Mucosa of rectum (tissue), 2 donors: ENCODE data around the gene PRSS27.

Source experiments
- H3K27ac ChIP-seq, 2 donors: one replicate each; pipeline ENCODE4 v1.7.0; 2013; ENCODE audit warnings: inconsistent platforms in 2 of 2, low read depth in 2 of 2, low read length in 2 of 2
- H3K27me3 ChIP-seq, 2 donors: one replicate each; pipeline ENCODE4 v1.7.0; 2013; ENCODE audit warnings: low read length in 2 of 2; ENCODE audit not compliant: control insufficient read depth in 2 of 2, insufficient read depth in 2 of 2
- H3K36me3 ChIP-seq, 2 donors: one replicate each; pipeline ENCODE4 v1.7.0; 2013; ENCODE audit warnings: low read length in 2 of 2; ENCODE audit not compliant: control insufficient read depth in 2 of 2, insufficient read depth in 2 of 2
- H3K4me1 ChIP-seq, 2 donors: one replicate each; pipeline ENCODE4 v1.7.0; 2013; ENCODE audit warnings: low read length in 2 of 2, mild to moderate bottlenecking in 1 of 2; ENCODE audit not compliant: control insufficient read depth in 2 of 2, insufficient read depth in 2 of 2
- H3K4me3 ChIP-seq, 2 donors: one replicate each; pipeline ENCODE4 v1.7.0; 2013; ENCODE audit warnings: low read length in 2 of 2
- H3K9ac ChIP-seq, 2 donors: one replicate each; pipeline ENCODE4 v1.7.0; 2013; ENCODE audit warnings: low read length in 2 of 2, low read depth in 1 of 2, mild to moderate bottlenecking in 1 of 2
- H3K9me3 ChIP-seq, 2 donors: one replicate each; pipeline ENCODE4 v1.7.0; 2013; ENCODE audit warnings: low read length in 2 of 2; ENCODE audit not compliant: control insufficient read depth in 2 of 2
- donor health status: healthy.
- donor health status: Normal muscosa, but diverticular disease.

The PRSS27 gene

GRCh38 chr16:2715966-2716885, 3.8 kb downstream of the PRSS27 start:
- Histone ChIP-seq H3K4me1 (peaks cover 9 to 13% of the 10 kb centered on the region in 2 donors), H3K9me3 (no peaks in the 10 kb centered on the region), H3K27me3 (peaks cover 0 to 3% of the 10 kb centered on the region in 2 donors), H3K27ac (no peak overlapping the region), H3K36me3 (no peaks in the 10 kb centered on the region), H3K4me3 (no peak overlapping the region), H3K9ac (no peak overlapping the region)

DNA sequence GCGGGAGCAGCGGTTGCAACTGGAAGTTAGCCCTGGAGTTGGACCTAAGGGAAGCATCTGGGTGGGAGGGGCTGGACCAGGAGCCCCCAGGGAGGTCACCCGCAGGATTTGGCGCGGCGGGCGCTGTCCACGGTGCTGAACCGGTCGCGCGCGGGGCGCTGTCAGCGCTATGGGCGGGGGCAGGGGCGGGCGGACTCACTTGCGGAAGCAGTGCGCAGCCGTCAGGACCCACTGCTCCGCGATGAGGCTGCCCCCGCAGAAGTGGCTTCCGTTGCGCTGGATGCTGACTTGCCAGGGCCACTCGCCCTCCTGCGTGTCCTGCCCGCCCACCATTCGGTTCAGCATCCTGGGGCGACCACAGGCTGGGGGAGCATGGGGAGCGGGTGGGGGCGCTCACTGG, 4.5 kb downstream of the PRSS27 start:
- Histone ChIP-seq H3K9ac (no peak overlapping the region), H3K36me3 (no peaks in the 10 kb centered on the region), H3K9me3 (no peaks in the 10 kb centered on the region), H3K4me1 (peaks cover 9 to 13% of the 10 kb centered on the region in 2 donors), H3K27ac (no peak overlapping the region), H3K4me3 (no peak overlapping the region), H3K27me3 (peaks cover 0 to 3% of the 10 kb centered on the region in 2 donors)

GRCh38 chr16:2715064-2715463, 5.0 kb downstream of the PRSS27 start:
- Histone ChIP-seq H3K4me3 (no peak overlapping the region), H3K27me3 (peaks cover 0 to 3% of the 10 kb centered on the region in 2 donors), H3K9ac (no peak overlapping the region), H3K4me1 (peaks cover 7 to 13% of the 10 kb centered on the region in 2 donors), H3K9me3 (no peaks in the 10 kb centered on the region), H3K27ac (no peak overlapping the region), H3K36me3 (no peaks in the 10 kb centered on the region)

- H3K36me3 ChIP-seq = no peaks in the 10 kb centered on the region
- no peak overlapping the region for H3K4me3 ChIP-seq
- H3K9me3 ChIP-seq = no peaks in the 10 kb centered on the region
- peaks cover 0 to 3% of the 10 kb centered on the region in 2 donors for H3K27me3 ChIP-seq
- peaks cover 0 to 5% of the 10 kb centered on the region in 2 donors for H3K4me1 ChIP-seq
- H3K27ac ChIP-seq = no peak overlapping the region
- no peak overlapping the region for H3K9ac ChIP-seq
Measured at GRCh38 chr16:2713985-2714774, 5.8 kb downstream of the PRSS27 start.

DNA sequence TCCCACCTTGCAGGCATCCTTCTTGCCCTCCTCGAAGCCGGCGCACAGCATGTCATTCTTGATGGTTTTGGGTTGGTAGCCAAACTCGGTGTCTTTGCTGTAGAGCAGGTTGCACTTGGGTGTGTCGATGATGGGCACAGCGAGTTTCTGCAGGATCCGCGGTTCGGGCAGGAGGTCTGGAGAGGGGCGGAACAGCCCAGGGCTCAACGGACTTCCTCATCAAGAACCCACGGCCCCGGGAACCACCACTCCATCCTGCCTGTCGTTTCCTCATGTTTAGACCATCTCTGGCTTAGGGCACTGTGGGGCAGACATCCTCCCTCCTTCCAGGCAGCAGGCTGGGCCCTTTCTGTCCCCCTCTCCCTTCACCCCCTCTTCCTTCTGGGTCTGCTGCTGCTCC, 6.5 kb downstream of the PRSS27 start:
- Histone ChIP-seq H3K36me3 (peaks cover under 1 to 2% of the 10 kb centered on the region in 2 donors), H3K9me3 (no peaks in the 10 kb centered on the region), H3K4me1 (no peaks in the 10 kb centered on the region), H3K27me3 (peaks cover 0 to 3% of the 10 kb centered on the region in 2 donors), H3K27ac (no peak overlapping the region), H3K9ac (no peak overlapping the region), H3K4me3 (no peak overlapping the region)

DNA sequence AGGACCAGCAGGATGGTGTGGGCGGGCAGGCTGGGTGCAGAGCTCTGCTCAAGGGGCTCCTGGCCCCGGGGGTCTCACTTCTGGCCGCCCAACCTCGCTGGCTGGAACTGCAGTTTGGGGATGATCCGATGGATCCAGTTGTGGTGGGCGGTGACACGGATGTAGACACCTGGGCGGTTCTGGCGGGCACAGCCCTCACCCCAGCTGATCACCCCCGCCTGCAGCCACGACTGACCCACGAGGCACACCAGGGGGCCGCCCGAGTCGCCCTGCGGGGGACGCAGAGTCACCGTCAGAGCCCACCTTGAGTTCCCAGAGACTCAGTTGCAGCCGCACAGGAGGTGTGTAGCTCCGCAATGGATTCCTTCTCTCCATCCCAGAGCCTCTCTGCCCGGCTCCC, 7.5 kb downstream of the PRSS27 start:
- peaks cover 9 to 11% of the 10 kb centered on the region in 2 donors for H3K36me3 ChIP-seq
- no peak overlapping the region for H3K4me3 ChIP-seq
- no peaks in the 10 kb centered on the region for H3K9me3 ChIP-seq
- H3K27me3 ChIP-seq = peaks cover 0 to 3% of the 10 kb centered on the region in 2 donors
- no peaks in the 10 kb centered on the region for H3K4me1 ChIP-seq
- no peak overlapping the region for H3K27ac ChIP-seq
- no peak overlapping the region for H3K9ac ChIP-seq

DNA sequence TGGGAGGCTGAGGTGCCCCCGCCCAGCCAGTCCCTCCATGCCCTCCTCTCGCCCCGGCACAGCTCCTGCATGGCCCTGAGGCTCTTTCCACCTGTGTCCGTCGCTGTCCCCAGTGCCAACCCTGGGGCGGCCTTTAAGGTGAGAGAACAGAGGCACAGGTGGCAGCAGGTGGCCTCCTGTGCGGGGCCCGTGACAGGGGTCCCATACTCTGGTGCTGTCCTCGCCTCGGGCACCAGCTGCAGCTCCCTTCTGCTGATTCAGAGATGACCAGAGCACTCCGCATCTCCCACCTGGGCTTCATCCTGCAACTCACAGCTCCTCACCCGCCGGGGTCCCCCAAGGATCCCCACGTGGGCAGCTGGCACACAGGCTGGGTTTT, 8.0 kb downstream of the PRSS27 start:
- no peak overlapping the region for H3K27ac ChIP-seq
- H3K9ac ChIP-seq = no peak overlapping the region
- no peaks in the 10 kb centered on the region for H3K9me3 ChIP-seq
- no peaks in the 10 kb centered on the region for H3K4me1 ChIP-seq
- no peak overlapping the region for H3K4me3 ChIP-seq
- peaks cover 14 to 16% of the 10 kb centered on the region in 2 donors for H3K36me3 ChIP-seq
- peaks cover 0 to 3% of the 10 kb centered on the region in 2 donors for H3K27me3 ChIP-seq

DNA sequence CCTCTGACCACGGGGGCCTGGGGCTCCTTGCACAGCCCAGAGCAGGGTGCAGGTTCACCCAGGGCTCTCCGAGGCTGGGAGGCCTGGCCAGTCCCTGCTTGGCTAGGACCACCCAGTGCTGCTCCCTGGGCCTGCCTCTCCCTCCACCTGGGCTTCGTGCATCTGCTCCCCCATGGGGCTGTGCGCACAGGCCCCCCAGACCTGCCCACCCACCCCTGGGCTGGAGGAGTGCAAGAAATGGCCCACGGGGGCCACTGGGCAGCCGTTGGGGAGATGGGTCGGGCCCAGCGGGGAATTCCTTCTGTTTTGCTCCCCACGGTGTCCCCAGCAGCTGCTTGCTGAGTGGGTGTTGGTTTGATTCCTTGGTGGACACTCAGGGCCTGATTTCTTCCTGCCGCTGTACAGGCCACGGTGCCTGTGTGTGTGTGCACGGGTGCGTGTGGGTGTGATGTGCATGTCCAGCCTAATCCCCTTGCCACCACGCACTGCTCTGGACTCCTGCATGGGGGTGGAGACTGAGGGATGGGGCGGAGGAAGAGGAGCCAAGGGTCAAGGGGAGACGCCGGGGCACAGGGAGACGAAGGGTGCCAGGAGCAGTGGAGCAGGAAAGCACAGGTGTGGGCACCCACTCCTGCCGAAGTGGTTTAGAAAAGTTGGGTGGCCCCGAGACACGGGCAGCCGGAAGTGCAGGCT, 8.5 kb downstream of the PRSS27 start:
- Histone ChIP-seq H3K36me3 (peaks cover 15 to 16% of the 10 kb centered on the region in 2 donors), H3K27ac (no peak overlapping the region), H3K4me3 (no peak overlapping the region), H3K4me1 (no peaks in the 10 kb centered on the region), H3K27me3 (peaks cover 0 to 3% of the 10 kb centered on the region in 2 donors), H3K9ac (no peak overlapping the region), H3K9me3 (no peaks in the 10 kb centered on the region)

GRCh38 chr16:2710711-2711231, 9.3 kb downstream of the PRSS27 start:
- H3K27me3 ChIP-seq = peaks cover 0 to 3% of the 10 kb centered on the region in 2 donors
- no peaks in the 10 kb centered on the region for H3K4me1 ChIP-seq
- H3K36me3 ChIP-seq = peaks cover 15 to 22% of the 10 kb centered on the region in 2 donors
- H3K9ac ChIP-seq = no peak overlapping the region
- H3K27ac ChIP-seq = no peak overlapping the region
- no peak overlapping the region for H3K4me3 ChIP-seq
- no peaks in the 10 kb centered on the region for H3K9me3 ChIP-seq
